ENCODE results near the gene RPIA.
"Not testable (repeated sequence)": the region's sequence is repeated elsewhere in the genome, so short reads cannot be mapped to it uniquely, and the experiment has no call there.

RPIA gene

GRCh38 chr2:88757025-88757424, 65.6 kb downstream of the RPIA start:
- H3K4me1 Mint-ChIP-seq: peaks cover 37% of the 10 kb centered on the region
- CTCF ChIA-PET: no interaction called here
- DNase-seq: no peak
- peaks cover 52% of the 10 kb centered on the region for H3K36me3 Mint-ChIP-seq
- H3K27ac Mint-ChIP-seq: peak overlapping the region; percentile 60
- H3K27me3 Mint-ChIP-seq: no peaks in the 10 kb centered on the region
- peaks cover 26% of the 10 kb centered on the region for H3K9me3 Mint-ChIP-seq
- no peak overlapping the region for H3K4me3 Mint-ChIP-seq

- peaks cover 36% of the 10 kb centered on the region for H3K36me3 Mint-ChIP-seq
- peaks cover 26% of the 10 kb centered on the region for H3K9me3 Mint-ChIP-seq
- H3K27me3 Mint-ChIP-seq, H3K27ac Mint-ChIP-seq, CTCF ChIA-PET, H3K4me3 Mint-ChIP-seq, DNase-seq: not testable (repeated sequence)
- H3K4me1 Mint-ChIP-seq: peaks cover 20% of the 10 kb centered on the region
Observed at GRCh38 chr2:88758702-88759101, 67.2 kb downstream of the RPIA start.

GRCh38 chr2:88760819-88761598, 69.5 kb downstream of the RPIA start:
- Mint-ChIP-seq H3K27me3 (peaks cover 19% of the 10 kb centered on the region), H3K4me1 (peaks cover 5% of the 10 kb centered on the region), H3K27ac (no peak overlapping the region), H3K36me3 (peaks cover 21% of the 10 kb centered on the region), H3K4me3 (no peak overlapping the region), H3K9me3 (peaks cover 26% of the 10 kb centered on the region)
- CTCF ChIA-PET: no interaction called here
- no peak for DNase-seq

- no peak overlapping the region for H3K4me3 Mint-ChIP-seq
- CTCF ChIA-PET: no interaction called here
- H3K4me1 Mint-ChIP-seq: peaks cover 5% of the 10 kb centered on the region
- no peak overlapping the region for H3K27ac Mint-ChIP-seq
- no peak for DNase-seq
- peaks cover 26% of the 10 kb centered on the region for H3K27me3 Mint-ChIP-seq
- peaks cover 3% of the 10 kb centered on the region for H3K36me3 Mint-ChIP-seq
- peaks cover 5% of the 10 kb centered on the region for H3K9me3 Mint-ChIP-seq
Observed at GRCh38 chr2:88764141-88764849, 72.8 kb downstream of the RPIA start.

GRCh38 chr2:88764850-88765153, 73.3 kb downstream of the RPIA start:
- peaks cover 3% of the 10 kb centered on the region for H3K36me3 Mint-ChIP-seq
- peaks cover 26% of the 10 kb centered on the region for H3K27me3 Mint-ChIP-seq
- H3K27ac Mint-ChIP-seq: no peak overlapping the region
- peaks cover 5% of the 10 kb centered on the region for H3K9me3 Mint-ChIP-seq
- no peak for DNase-seq
- peaks cover 5% of the 10 kb centered on the region for H3K4me1 Mint-ChIP-seq
- CTCF ChIA-PET: no interaction called here
- no peak overlapping the region for H3K4me3 Mint-ChIP-seq

- CTCF ChIA-PET: no interaction called here
- Mint-ChIP-seq H3K9me3 (peaks cover 3% of the 10 kb centered on the region), H3K4me3 (peak overlapping the region; percentile 74), H3K4me1 (peaks cover 5% of the 10 kb centered on the region), H3K36me3 (peaks cover under 1% of the 10 kb centered on the region), H3K27ac (no peak overlapping the region), H3K27me3 (peaks cover 26% of the 10 kb centered on the region)
- DNase-seq: peak; percentile 68
Observed at GRCh38 chr2:88765154-88765888, 73.8 kb downstream of the RPIA start.

- H3K4me1 Mint-ChIP-seq, H3K27ac Mint-ChIP-seq, H3K9me3 Mint-ChIP-seq, CTCF ChIA-PET, H3K36me3 Mint-ChIP-seq, DNase-seq: not testable (repeated sequence)
- H3K27me3 Mint-ChIP-seq: peaks cover 26% of the 10 kb centered on the region
- H3K4me3 Mint-ChIP-seq: peak overlapping the region; percentile 74
Observed at GRCh38 chr2:88765889-88766481, 74.5 kb downstream of the RPIA start.

- no peak overlapping the region for H3K4me3 Mint-ChIP-seq
- H3K9me3 Mint-ChIP-seq: peaks cover 2% of the 10 kb centered on the region
- peaks cover 5% of the 10 kb centered on the region for H3K4me1 Mint-ChIP-seq
- peaks cover 15% of the 10 kb centered on the region for H3K27me3 Mint-ChIP-seq
- no peak overlapping the region for H3K27ac Mint-ChIP-seq
- no peak for DNase-seq
- CTCF ChIA-PET: no interaction called here
- H3K36me3 Mint-ChIP-seq: no peaks in the 10 kb centered on the region
Observed at GRCh38 chr2:88770016-88770415, 78.5 kb downstream of the RPIA start.

- H3K27ac Mint-ChIP-seq, H3K27me3 Mint-ChIP-seq, H3K36me3 Mint-ChIP-seq, H3K4me1 Mint-ChIP-seq, CTCF ChIA-PET, H3K4me3 Mint-ChIP-seq, DNase-seq: not testable (repeated sequence)
- H3K9me3 Mint-ChIP-seq: peaks cover 10% of the 10 kb centered on the region
Observed at GRCh38 chr2:88773233-88774028, 82.0 kb downstream of the RPIA start.

GRCh38 chr2:88789213-88789612, 97.7 kb downstream of the RPIA start:
- H3K27me3 Mint-ChIP-seq, DNase-seq, CTCF ChIA-PET, H3K27ac Mint-ChIP-seq, H3K4me1 Mint-ChIP-seq, H3K9me3 Mint-ChIP-seq, H3K4me3 Mint-ChIP-seq, H3K36me3 Mint-ChIP-seq: not testable (repeated sequence)

GRCh38 chr2:88795932-88796331, 104.5 kb downstream of the RPIA start:
- H3K4me3 Mint-ChIP-seq, H3K27ac Mint-ChIP-seq, H3K9me3 Mint-ChIP-seq, H3K36me3 Mint-ChIP-seq, DNase-seq, H3K4me1 Mint-ChIP-seq, H3K27me3 Mint-ChIP-seq, CTCF ChIA-PET: not testable (repeated sequence)

- H3K9me3 Mint-ChIP-seq, H3K4me1 Mint-ChIP-seq, H3K36me3 Mint-ChIP-seq, H3K27me3 Mint-ChIP-seq, H3K4me3 Mint-ChIP-seq, CTCF ChIA-PET, DNase-seq, H3K27ac Mint-ChIP-seq: not testable (repeated sequence)
Observed at GRCh38 chr2:88796523-88796922, 105.0 kb downstream of the RPIA start.

- H3K4me3 Mint-ChIP-seq, H3K27ac Mint-ChIP-seq, H3K36me3 Mint-ChIP-seq, H3K4me1 Mint-ChIP-seq, CTCF ChIA-PET, DNase-seq, H3K9me3 Mint-ChIP-seq, H3K27me3 Mint-ChIP-seq: not testable (repeated sequence)
Observed at GRCh38 chr2:88797164-88797563, 105.7 kb downstream of the RPIA start.
